22Rv1 (cell line): ENCODE results near the gene MAGI1.

Experiments
- ZFX ChIP-seq: fragments of 450-650 bp; IDR thresholded peaks from 2 replicates; pipeline ENCODE4 v1.6.1; 2017; ENCODE audit warnings: antibody characterized with exemption, borderline replicate concordance
- TF ChIP-seq, protein P1 (sequence below): fragments of 450-650 bp; IDR thresholded peaks from 2 replicates; pipeline ENCODE4 v1.5.1; 2017; ENCODE audit warnings: mild to moderate bottlenecking

DNA sequence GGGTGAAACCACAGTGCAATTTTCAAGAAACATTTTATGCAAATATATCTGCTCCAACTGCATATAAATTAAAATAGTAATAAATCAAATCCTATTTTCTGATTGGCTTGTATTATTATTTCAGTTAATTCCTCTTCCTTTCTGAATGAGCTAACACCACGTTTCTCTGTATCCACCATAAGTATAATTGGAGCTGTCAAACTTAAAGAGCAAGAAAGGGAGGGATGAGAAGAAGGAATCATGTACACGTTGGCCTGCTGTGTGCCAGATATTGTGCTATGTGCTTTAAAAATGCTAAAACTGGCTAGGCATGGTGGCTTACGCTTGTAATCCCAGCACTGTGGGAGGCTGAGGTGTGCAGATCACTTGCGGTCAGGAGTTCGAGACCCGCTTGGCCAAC, 180.0 kb downstream of the MAGI1 start:
- TF ChIP-seq, protein P1, sequence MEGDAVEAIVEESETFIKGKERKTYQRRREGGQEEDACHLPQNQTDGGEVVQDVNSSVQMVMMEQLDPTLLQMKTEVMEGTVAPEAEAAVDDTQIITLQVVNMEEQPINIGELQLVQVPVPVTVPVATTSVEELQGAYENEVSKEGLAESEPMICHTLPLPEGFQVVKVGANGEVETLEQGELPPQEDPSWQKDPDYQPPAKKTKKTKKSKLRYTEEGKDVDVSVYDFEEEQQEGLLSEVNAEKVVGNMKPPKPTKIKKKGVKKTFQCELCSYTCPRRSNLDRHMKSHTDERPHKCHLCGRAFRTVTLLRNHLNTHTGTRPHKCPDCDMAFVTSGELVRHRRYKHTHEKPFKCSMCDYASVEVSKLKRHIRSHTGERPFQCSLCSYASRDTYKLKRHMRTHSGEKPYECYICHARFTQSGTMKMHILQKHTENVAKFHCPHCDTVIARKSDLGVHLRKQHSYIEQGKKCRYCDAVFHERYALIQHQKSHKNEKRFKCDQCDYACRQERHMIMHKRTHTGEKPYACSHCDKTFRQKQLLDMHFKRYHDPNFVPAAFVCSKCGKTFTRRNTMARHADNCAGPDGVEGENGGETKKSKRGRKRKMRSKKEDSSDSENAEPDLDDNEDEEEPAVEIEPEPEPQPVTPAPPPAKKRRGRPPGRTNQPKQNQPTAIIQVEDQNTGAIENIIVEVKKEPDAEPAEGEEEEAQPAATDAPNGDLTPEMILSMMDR = no peak
- no peak for TF ChIP-seq ZFX
